Tibial nerve (tissue), 4 donors: Measurements from ENCODE around the gene RSPO3. TPM values are rescaled to one million over a fixed set of nuclear protein-coding genes. Genes with fewer than 3 reads are reported as not detected.

Source experiments
- DNase-seq, 2 donors: peaks; one replicate each; pipeline ENCODE4 v3.0.0-alpha.2; 2019; ENCODE audit warnings: low spot score in 2 of 2
- H3K27ac ChIP-seq, 4 donors: fragments of 200-600 bp; sonication (generic) in 3 of 4; one replicate each; pipeline ENCODE4 v1.5.1; 2017 to 2019; ENCODE audit warnings: mild to moderate bottlenecking in 1 of 4
- H3K27me3 ChIP-seq, 2 donors: fragments of 200-600 bp; sonication (generic) in 1 of 2; one replicate each; pipeline versions ENCODE4 v1.5.1 to v1.6.0; 2017 to 2019
- H3K36me3 ChIP-seq, 3 donors: fragments of 200-600 bp; sonication (generic); one replicate each; pipeline ENCODE4 v1.5.1; 2018 to 2019
- H3K4me1 ChIP-seq, 4 donors: fragments of 200-600 bp; sonication (generic) in 3 of 4; one replicate each; pipeline ENCODE4 v1.5.1; 2017 to 2019
- H3K4me3 ChIP-seq, 4 donors: fragments of 200-600 bp; sonication (generic) in 3 of 4; one replicate each; pipeline ENCODE4 v1.5.1; 2017 to 2019; ENCODE audit warnings: mild to moderate bottlenecking in 1 of 4, moderate library complexity in 1 of 4
- H3K9me3 ChIP-seq, 4 donors: fragments of 200-600 bp; sonication (generic) in 3 of 4; one replicate each; pipeline ENCODE4 v1.5.1; 2017 to 2019
- CTCF ChIP-seq, 5 experiments: fragments of 200-600 bp in 3 of 5; fragments of 450-650 bp in 2 of 5; sonication (generic) in 3 of 5; IDR thresholded peaks; one replicate each; pipeline ENCODE4 v1.5.1; 2016 to 2019; ENCODE audit warnings: antibody characterized with exemption in 5 of 5, mild to moderate bottlenecking in 3 of 5, moderate library complexity in 2 of 5
- EP300 ChIP-seq, 2 donors: sonication (generic); formaldehyde crosslinking; IDR thresholded peaks; one replicate each; pipeline ENCODE4 v1.6.1; 2017; ENCODE audit warnings: antibody characterized with exemption in 2 of 2, mild to moderate bottlenecking in 1 of 2
- POLR2A ChIP-seq, 2 donors: fragments of 450-650 bp; IDR thresholded peaks; one replicate each; pipeline ENCODE4 v1.6.1; 2017; ENCODE audit warnings: antibody characterized with exemption in 2 of 2, mild to moderate bottlenecking in 2 of 2, moderate library complexity in 2 of 2
- WGBS, 2 donors: methylation state at CpG; one replicate each; pipeline ENCODE4 v1.1.5; 2018; 5-methylcytosine and 5-hydroxymethylcytosine counted together
- total RNA-seq, 4 donors: library from RNA; depleted of rRNA; stranded (reverse); fragments of >200 nt; gene quantifications; one replicate each; pipeline ENCODE4 v1.1.0, GENCODE V29; 2016

The RSPO3 gene
- total RNA-seq, 4 donors from 2014 or later, result 10.2 to 24.1 (median 19.6) TPM

GRCh38 chr6:127131772-127132376 lies 13.4 kb downstream of the RSPO3 start:
- no peak overlapping the region for H3K27ac ChIP-seq
- H3K27me3 ChIP-seq, result no peaks in the 10 kb centered on the region
- no peak overlapping the region for H3K4me3 ChIP-seq
- no peaks in the 10 kb centered on the region for H3K4me1 ChIP-seq
- no peak for TF ChIP-seq CTCF (IDR thresholded peaks at IDR 0.05)
- no peak for TF ChIP-seq EP300 (IDR thresholded peaks at IDR 0.05)
- no peak for TF ChIP-seq POLR2A (IDR thresholded peaks at IDR 0.05)
- DNase-seq, result no peak
- no peaks in the 10 kb centered on the region for H3K9me3 ChIP-seq
- H3K36me3 ChIP-seq, result no peaks in the 10 kb centered on the region

- Histone ChIP-seq H3K4me1 (no peaks in the 10 kb centered on the region), H3K36me3 (no peaks in the 10 kb centered on the region), H3K9me3 (no peaks in the 10 kb centered on the region), H3K27me3 (no peaks in the 10 kb centered on the region), H3K27ac (no peak overlapping the region), H3K4me3 (no peak overlapping the region)
- WGBS, 2 donors, result 32 to 35% methylated on average over 1 of the region's 1 CpG
- TF ChIP-seq CTCF (IDR thresholded peaks at IDR 0.05) (no peak), POLR2A (IDR thresholded peaks at IDR 0.05) (no peak), EP300 (IDR thresholded peaks at IDR 0.05) (no peak)
- no peak for DNase-seq
Measured at GRCh38 chr6:127134136-127134535, 15.7 kb downstream of the RSPO3 start.

GRCh38 chr6:127136786-127137185 lies 18.3 kb downstream of the RSPO3 start:
- Histone ChIP-seq H3K4me3 (no peak overlapping the region), H3K27me3 (no peaks in the 10 kb centered on the region), H3K36me3 (no peaks in the 10 kb centered on the region), H3K27ac (no peak overlapping the region), H3K9me3 (no peaks in the 10 kb centered on the region), H3K4me1 (no peaks in the 10 kb centered on the region)
- no peak for DNase-seq
- 45 to 51% methylated on average over 4 of the region's 4 CpGs for WGBS, 2 donors
- TF ChIP-seq CTCF (IDR thresholded peaks at IDR 0.05), result no peak
- no peak for TF ChIP-seq POLR2A (IDR thresholded peaks at IDR 0.05)
- TF ChIP-seq EP300 (IDR thresholded peaks at IDR 0.05), result no peak

- H3K4me1 ChIP-seq, result no peaks in the 10 kb centered on the region
- H3K4me3 ChIP-seq, result no peak overlapping the region
- no peaks in the 10 kb centered on the region for H3K36me3 ChIP-seq
- no peaks in the 10 kb centered on the region for H3K27me3 ChIP-seq
- DNase-seq, result no peak
- no peaks in the 10 kb centered on the region for H3K9me3 ChIP-seq
- TF ChIP-seq EP300 (IDR thresholded peaks at IDR 0.05), result no peak
- TF ChIP-seq CTCF (IDR thresholded peaks at IDR 0.05), result no peak
- TF ChIP-seq POLR2A (IDR thresholded peaks at IDR 0.05), result no peak
- H3K27ac ChIP-seq, result no peak overlapping the region
- WGBS, 2 donors, result 11 to 22% methylated on average over 5 of the region's 5 CpGs
Measured at GRCh38 chr6:127146932-127147331, 28.5 kb downstream of the RSPO3 start.

GRCh38 chr6:127147534-127147933 lies 29.1 kb downstream of the RSPO3 start:
- DNase-seq, result no peak
- 84 to 92% methylated on average over 2 of the region's 2 CpGs for WGBS, 2 donors
- Histone ChIP-seq H3K9me3 (no peaks in the 10 kb centered on the region), H3K27me3 (no peaks in the 10 kb centered on the region), H3K27ac (no peak overlapping the region), H3K4me1 (no peaks in the 10 kb centered on the region), H3K36me3 (no peaks in the 10 kb centered on the region), H3K4me3 (no peak overlapping the region)
- no peak for TF ChIP-seq CTCF (IDR thresholded peaks at IDR 0.05)
- no peak for TF ChIP-seq POLR2A (IDR thresholded peaks at IDR 0.05)
- TF ChIP-seq EP300 (IDR thresholded peaks at IDR 0.05), result no peak
